ENCODE measurements around the gene SDR42E1.

SDR42E1 gene

GRCh38 chr16:82005027-82005830 lies 6.0 kb downstream of the SDR42E1 start:
- no peak for DNase-seq (ENCODE audit: low spot score)

DNA sequence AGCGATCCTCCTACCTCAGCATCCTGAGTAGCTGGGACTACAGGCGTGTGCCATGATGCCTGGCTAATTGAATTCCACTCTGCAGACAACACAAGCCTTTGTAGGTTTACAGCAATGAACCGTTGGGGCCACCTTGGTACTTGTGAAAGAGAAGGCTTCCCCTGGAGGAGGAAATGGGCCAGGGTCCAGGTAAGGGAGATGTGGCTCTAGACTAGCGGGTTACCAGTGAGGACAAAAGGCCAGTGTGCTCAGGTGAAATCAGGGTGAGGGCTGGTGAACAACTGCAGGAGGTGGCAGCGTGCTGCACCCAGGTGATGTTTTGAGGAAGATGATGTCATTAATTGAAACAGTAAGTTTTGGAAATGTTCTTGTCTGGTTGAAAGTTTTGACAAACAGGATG lies 6.7 kb downstream of the SDR42E1 start:
- DNase-seq (ENCODE audit: low spot score), result peak; percentile 9

- no peak for DNase-seq (ENCODE audit: low spot score)
Measured at GRCh38 chr16:82002831-82003230, 8.4 kb downstream of the SDR42E1 start.

DNA sequence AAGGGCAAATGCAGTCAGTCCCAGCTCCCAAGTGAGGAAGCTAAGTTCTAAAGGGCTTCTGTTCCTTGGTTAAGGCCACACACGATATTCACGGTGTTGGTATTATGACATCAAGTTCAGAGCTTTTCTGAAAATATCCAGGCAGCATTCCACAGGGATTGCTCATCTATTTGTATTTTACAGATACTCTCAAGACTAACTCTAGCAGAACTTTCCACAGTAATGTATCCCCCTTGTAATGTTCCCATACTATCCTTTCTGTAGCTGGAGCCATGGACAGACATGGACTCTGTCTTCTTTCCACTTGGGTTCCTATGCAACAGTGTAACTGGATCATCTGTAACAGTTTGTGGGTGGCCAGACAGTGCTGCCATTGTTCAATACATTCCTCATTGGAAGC lies 13.5 kb downstream of the SDR42E1 start:
- DNase-seq (ENCODE audit: low spot score), result peak; percentile 56

- DNase-seq (ENCODE audit: low spot score), result peak; percentile 75
Measured at GRCh38 chr16:81996664-81997509, 14.4 kb downstream of the SDR42E1 start.

- DNase-seq (ENCODE audit: low spot score), result no peak
Measured at GRCh38 chr16:81995651-81996050, 15.6 kb downstream of the SDR42E1 start.

GRCh38 chr16:81994485-81994884 lies 16.8 kb downstream of the SDR42E1 start:
- no peak for DNase-seq (ENCODE audit: low spot score)

GRCh38 chr16:81992859-81993258 lies 18.4 kb downstream of the SDR42E1 start:
- DNase-seq (ENCODE audit: low spot score), result no peak

DNA sequence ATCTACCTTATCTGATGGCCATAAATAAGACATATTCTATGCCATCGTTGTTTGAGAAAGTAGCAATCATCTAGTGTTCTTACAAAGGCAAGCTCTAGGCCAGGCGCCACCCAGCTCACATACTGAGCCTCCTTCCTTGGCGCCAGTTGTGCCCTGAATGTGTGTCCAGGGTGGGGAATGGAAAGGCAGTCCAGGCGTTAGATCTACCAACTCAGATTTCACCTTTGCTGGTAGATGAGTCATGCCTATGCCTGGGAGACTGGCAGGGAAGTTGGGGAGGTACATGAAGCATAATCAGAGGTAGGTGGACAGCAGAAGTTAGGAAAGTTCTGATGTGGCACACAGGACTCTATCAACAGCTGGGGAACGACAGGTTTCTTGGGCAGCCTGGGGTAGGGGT lies 23.6 kb downstream of the SDR42E1 start:
- no peak for DNase-seq (ENCODE audit: low spot score)

DNA sequence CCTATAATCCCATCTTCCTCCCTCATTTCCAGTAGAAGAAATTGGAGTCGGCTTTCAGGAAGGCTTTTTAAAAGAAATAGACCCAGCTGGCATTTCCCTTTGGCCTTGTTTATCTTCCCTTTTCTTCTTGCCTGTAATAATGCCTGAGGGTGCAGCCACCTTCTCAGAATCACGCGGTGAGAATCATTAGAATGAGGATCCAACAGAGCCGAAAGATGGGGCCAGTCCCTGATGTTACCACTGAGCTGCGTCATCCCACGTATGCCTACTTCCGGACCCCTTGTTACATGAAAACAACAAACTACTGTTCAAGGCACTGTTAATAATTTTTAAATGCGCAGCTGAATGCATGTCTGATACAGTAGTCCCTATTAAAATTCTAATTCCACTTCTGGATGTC lies 24.1 kb downstream of the SDR42E1 start:
- no peak for DNase-seq (ENCODE audit: low spot score)

GRCh38 chr16:81977335-81977942 lies 33.8 kb downstream of the SDR42E1 start:
- peak; percentile 13 for DNase-seq (ENCODE audit: low spot score)

DNA sequence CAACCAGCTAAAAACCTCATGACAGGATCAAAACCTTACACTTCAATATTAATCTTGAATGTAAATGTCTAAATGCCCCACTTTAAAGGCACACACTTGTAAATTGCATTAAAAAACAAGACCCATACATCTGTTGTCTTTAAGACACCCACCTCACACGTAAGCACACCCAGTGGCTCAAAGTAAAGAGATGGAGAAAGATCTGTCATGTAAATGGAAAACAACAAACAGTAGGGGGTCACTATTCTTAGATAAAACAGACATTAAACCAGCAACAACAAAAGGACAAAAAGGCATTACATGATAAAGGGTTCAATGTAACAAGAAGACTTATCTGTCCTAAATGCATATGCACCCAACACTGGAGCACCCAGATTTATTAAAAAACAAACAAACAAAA lies 35.6 kb downstream of the SDR42E1 start:
- no peak for DNase-seq (ENCODE audit: low spot score)

- DNase-seq (ENCODE audit: low spot score), result no peak
Measured at GRCh38 chr16:81973737-81974136, 37.5 kb downstream of the SDR42E1 start.

GRCh38 chr16:81971853-81972252 lies 39.4 kb downstream of the SDR42E1 start:
- no peak for DNase-seq (ENCODE audit: low spot score)

DNA sequence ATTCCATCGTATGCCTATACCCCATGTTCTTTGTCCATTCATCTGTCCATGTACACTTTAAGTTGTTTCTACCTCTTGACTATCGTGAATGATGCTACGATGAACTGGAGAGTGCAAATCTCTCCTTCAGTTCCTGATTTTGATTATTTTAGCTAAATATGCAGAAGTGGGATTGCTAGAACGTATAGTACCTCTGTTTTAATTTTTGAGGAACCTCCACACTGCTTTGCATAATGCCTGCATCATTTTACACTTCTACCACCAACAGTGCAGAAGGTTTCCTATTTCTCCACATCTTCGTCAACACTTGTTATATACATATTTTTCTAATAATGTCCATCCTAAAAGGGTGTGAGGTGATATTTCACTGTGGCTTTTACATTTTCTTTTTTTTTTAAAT lies 43.9 kb downstream of the SDR42E1 start:
- no peak for DNase-seq (ENCODE audit: low spot score)

- DNase-seq (ENCODE audit: low spot score), result no peak
Measured at GRCh38 chr16:81964808-81965207, 46.5 kb downstream of the SDR42E1 start.

GRCh38 chr16:81956213-81956948 lies 54.9 kb downstream of the SDR42E1 start:
- DNase-seq (ENCODE audit: low spot score), result no peak

- DNase-seq (ENCODE audit: low spot score), result no peak
Measured at GRCh38 chr16:81951564-81951963, 59.7 kb downstream of the SDR42E1 start.

DNA sequence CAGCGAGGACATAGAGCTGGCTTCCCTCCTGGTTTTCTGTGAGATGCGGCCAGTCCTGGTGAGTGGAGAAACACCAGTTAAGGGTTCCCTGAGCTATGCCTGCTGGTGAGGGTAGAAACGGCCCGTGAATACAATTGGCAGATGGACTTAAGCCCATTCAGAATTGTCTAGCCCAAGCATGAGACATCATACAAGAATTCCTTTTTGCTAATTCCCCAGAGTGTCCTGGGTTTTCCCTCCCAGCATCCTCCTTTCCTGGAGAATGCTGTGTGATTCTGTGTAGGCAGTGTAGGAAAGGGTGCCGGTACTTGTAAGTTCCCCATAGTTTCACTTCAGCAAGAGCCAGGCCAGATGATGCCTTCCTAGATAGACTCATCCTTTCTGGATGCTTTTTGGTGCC lies 65.1 kb downstream of the SDR42E1 start:
- DNase-seq (ENCODE audit: low spot score), result no peak

- DNase-seq (ENCODE audit: low spot score), result no peak
Measured at GRCh38 chr16:81945665-81946064, 65.6 kb downstream of the SDR42E1 start.

- DNase-seq (ENCODE audit: low spot score), result no peak
Measured at GRCh38 chr16:81942007-81942601, 69.2 kb downstream of the SDR42E1 start.

Data from SW480 (cell line).